HepG2 (cell line): ENCODE measurements around the gene CUL9. TPM values are rescaled to one million over a fixed set of nuclear protein-coding genes. Genes with fewer than 3 reads are reported as not detected.

Source experiments
- AKAP8 ChIP-seq: sonication (generic); formaldehyde crosslinking; IDR thresholded peaks from 2 replicates; pipeline ENCODE4 v1.5.1; 2020; ENCODE audit warnings: mild to moderate bottlenecking, missing genetic modification reagents
- ARNTL ChIP-seq: sonication (generic); formaldehyde crosslinking; IDR thresholded peaks from 2 replicates; pipeline ENCODE4 v1.4.0; 2020; ENCODE audit warnings: mild to moderate bottlenecking, missing genetic modification reagents
- ASH2L ChIP-seq: fragments of 300-600, 200-600 bp; sonication (generic); IDR thresholded peaks from 2 replicates; pipeline ENCODE4 v1.7.0; 2017; ENCODE audit warnings: low read depth, mild to moderate bottlenecking, moderate library complexity, mixed read lengths, low read length; ENCODE audit not compliant: insufficient read length
- FOXK2 ChIP-seq: fragments of 450-650 bp; IDR thresholded peaks from 2 replicates; pipeline ENCODE4 v1.6.1; 2016
- GTF3A ChIP-seq: sonication (generic); formaldehyde crosslinking; conservative IDR thresholded peaks from 2 replicates; pipeline ENCODE4 v1.4.0; 2020; ENCODE audit warnings: mild to moderate bottlenecking, missing genetic modification reagents
- GZF1 ChIP-seq: sonication (generic); formaldehyde crosslinking; IDR thresholded peaks from 2 replicates; pipeline ENCODE4 v1.5.1; 2020; ENCODE audit warnings: mild to moderate bottlenecking, missing genetic modification reagents
- HDAC2 ChIP-seq: sonication (generic); formaldehyde crosslinking; IDR thresholded peaks from 2 replicates; pipeline ENCODE4 v1.4.0; 2020; ENCODE audit warnings: missing genetic modification reagents
- HNRNPK ChIP-seq: fragments of 200-400 bp; formaldehyde crosslinking; IDR thresholded peaks from 2 replicates; pipeline ENCODE4 v1.6.1; 2018; ENCODE audit warnings: low read length, low read depth, moderate library complexity, mild to moderate bottlenecking; ENCODE audit not compliant: poor library complexity, severe bottlenecking
- ISL2 ChIP-seq: sonication (generic); formaldehyde crosslinking; IDR thresholded peaks from 2 replicates; pipeline ENCODE4 v1.5.0; 2020; ENCODE audit warnings: missing genetic modification reagents
- JARID2 ChIP-seq: sonication (generic); formaldehyde crosslinking; IDR thresholded peaks from 2 replicates; pipeline ENCODE4 v1.8.1; 2023; ENCODE audit warnings: missing genetic modification reagents, inconsistent platforms; ENCODE audit not compliant: insufficient replicate concordance
- MIER2 ChIP-seq: IDR thresholded peaks from 2 replicates; pipeline ENCODE4 v1.6.1; 2016; ENCODE audit warnings: missing biosample characterization, missing genetic modification reagents
- POLR2G ChIP-seq: fragments of 200-400 bp; formaldehyde crosslinking; IDR thresholded peaks from 2 replicates; pipeline ENCODE4 v1.6.1; 2018; ENCODE audit warnings: mild to moderate bottlenecking, low read depth, low read length, moderate library complexity
- ZNF10 ChIP-seq: sonication (generic); formaldehyde crosslinking; IDR thresholded peaks from 2 replicates; pipeline ENCODE4 v1.4.0; 2020; ENCODE audit warnings: mild to moderate bottlenecking, low read depth, missing genetic modification reagents, borderline replicate concordance
- ZNF24 ChIP-seq: fragments of 450-650 bp; IDR thresholded peaks from 2 replicates; pipeline ENCODE4 v1.6.1; 2017; ENCODE audit warnings: antibody characterized with exemption, mild to moderate bottlenecking
- ZNF431 ChIP-seq: sonication (generic); formaldehyde crosslinking; IDR thresholded peaks from 2 replicates; pipeline ENCODE4 v1.9.0; 2022; ENCODE audit warnings: missing genetic modification reagents, low read depth, mild to moderate bottlenecking, borderline replicate concordance
- ZNF709 ChIP-seq: sonication (generic); formaldehyde crosslinking; IDR thresholded peaks from 2 replicates; pipeline ENCODE4 v1.5.0; 2020; ENCODE audit warnings: mild to moderate bottlenecking, missing genetic modification reagents
- ZNF777 ChIP-seq: sonication (generic); formaldehyde crosslinking; IDR thresholded peaks from 2 replicates; pipeline ENCODE4 v1.4.0; 2020; ENCODE audit warnings: missing genetic modification reagents
- ZNF878 ChIP-seq: sonication (generic); formaldehyde crosslinking; IDR thresholded peaks from 2 replicates; pipeline ENCODE4 v1.8.1; 2023; ENCODE audit warnings: mild to moderate bottlenecking, missing genetic modification reagents, moderate library complexity
- ZNF879 ChIP-seq: sonication (generic); formaldehyde crosslinking; IDR thresholded peaks from 2 replicates; pipeline ENCODE4 v1.8.1; 2023; ENCODE audit warnings: missing genetic modification reagents
- ZNF891 ChIP-seq: sonication (generic); formaldehyde crosslinking; IDR thresholded peaks from 2 replicates; pipeline ENCODE4 v1.5.0; 2020; ENCODE audit warnings: mild to moderate bottlenecking, missing genetic modification reagents
- polyA plus RNA-seq, 8 experiments: library from polyadenylated mRNA; depleted of rRNA in 3 of 8; stranded (reverse) in 7 of 8; unstranded in 1 of 8; fragments of >200 nt; fragmentation: Illumina TruSeq in 4 of 8; extraction: Trizol in 4 of 8; gene quantifications; 2 replicates each; pipeline versions ENCODE4 v1.2.1 to v1.2.3, GENCODE V29; 2011 to 2016; ENCODE audit warnings: low read depth in 4 of 8, missing spikeins in 1 of 8, mixed read lengths in 1 of 8; ENCODE audit not compliant: insufficient read depth in 1 of 8
- total RNA-seq, 5 experiments: library from RNA; depleted of rRNA; stranded (reverse); fragments of >200 nt; fragmentation: Illumina TruSeq; extraction: Trizol; gene quantifications; 2 replicates each; pipeline ENCODE4 v1.2.3, GENCODE V29; 2016; ENCODE audit warnings: low read depth in 1 of 5
- TF ChIP-seq, protein P1 (sequence below): sonication (generic); formaldehyde crosslinking; IDR thresholded peaks from 2 replicates; pipeline ENCODE4 v1.4.0; 2020; ENCODE audit warnings: missing genetic modification reagents
- TF ChIP-seq, protein P2 (sequence below): sonication (generic); formaldehyde crosslinking; IDR thresholded peaks from 2 replicates; pipeline ENCODE4 v1.5.0; 2020; ENCODE audit warnings: mild to moderate bottlenecking, low read depth, missing genetic modification reagents, borderline replicate concordance
- TF ChIP-seq, protein P3 (sequence below): sonication (generic); formaldehyde crosslinking; IDR thresholded peaks from 2 replicates; pipeline ENCODE4 v1.8.0; 2023; ENCODE audit warnings: mild to moderate bottlenecking, missing genetic modification reagents
- TF ChIP-seq, protein P4 (sequence below): fragments of 450-650 bp; IDR thresholded peaks from 2 replicates; pipeline ENCODE4 v1.6.1; 2017; ENCODE audit warnings: mild to moderate bottlenecking

The CUL9 gene
- total and polyA plus RNA-seq, 2 of the 13 experiments (the other 11 are each of a cell fraction or from before 2014, with no cell fraction given), result 11.4 to 13.7 TPM

DNA sequence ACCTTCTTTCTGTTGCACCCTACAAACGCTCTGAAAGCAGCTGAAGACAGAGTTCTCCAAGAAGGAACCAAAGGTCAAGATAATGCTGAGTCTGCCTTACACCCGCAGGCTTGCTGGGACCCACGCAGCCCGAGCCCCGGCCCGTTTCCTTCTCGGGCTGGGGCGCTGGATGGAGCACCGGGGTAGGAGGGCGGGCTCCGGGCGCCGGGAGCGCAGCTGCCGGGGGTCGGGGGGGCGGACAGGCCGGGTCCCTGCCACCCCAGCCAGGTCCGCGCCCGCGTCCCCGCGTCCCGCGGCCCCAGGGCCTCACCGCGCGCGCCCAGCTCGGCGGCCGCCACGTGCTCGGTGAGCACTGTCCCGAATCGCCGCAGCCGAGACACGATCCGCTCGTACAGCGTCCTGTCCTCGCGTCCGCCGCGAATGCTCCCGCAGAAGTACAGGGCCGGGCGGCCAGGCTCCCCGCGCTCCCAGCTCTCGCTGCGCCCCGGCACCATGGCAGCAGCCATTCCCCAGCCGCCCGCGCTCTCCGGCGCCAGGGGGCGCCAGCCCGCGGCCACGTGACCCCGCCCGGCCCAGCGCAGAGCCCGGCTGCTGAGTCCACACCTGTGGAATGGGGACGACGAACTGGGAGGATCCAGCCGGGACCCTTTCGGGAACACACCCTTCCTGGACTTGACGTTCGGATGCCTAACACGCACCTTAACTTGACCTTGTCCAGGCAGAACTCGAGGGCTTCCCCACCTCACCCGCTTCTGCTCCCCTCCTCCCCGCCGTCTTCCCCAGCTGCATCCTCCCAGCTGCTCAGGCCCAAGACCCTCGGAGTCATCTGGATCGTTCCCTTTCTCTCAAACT is 47.2 kb downstream of the CUL9 start, which contains the start of gene DNPH1 (continued):
- TF ChIP-seq, protein P1, sequence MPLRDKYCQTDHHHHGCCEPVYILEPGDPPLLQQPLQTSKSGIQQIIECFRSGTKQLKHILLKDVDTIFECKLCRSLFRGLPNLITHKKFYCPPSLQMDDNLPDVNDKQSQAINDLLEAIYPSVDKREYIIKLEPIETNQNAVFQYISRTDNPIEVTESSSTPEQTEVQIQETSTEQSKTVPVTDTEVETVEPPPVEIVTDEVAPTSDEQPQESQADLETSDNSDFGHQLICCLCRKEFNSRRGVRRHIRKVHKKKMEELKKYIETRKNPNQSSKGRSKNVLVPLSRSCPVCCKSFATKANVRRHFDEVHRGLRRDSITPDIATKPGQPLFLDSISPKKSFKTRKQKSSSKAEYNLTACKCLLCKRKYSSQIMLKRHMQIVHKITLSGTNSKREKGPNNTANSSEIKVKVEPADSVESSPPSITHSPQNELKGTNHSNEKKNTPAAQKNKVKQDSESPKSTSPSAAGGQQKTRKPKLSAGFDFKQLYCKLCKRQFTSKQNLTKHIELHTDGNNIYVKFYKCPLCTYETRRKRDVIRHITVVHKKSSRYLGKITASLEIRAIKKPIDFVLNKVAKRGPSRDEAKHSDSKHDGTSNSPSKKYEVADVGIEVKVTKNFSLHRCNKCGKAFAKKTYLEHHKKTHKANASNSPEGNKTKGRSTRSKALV (CRISPR knock-in tag), result peak; percentile 94
- peak; percentile 99 for TF ChIP-seq ARNTL (CRISPR knock-in tag)
- TF ChIP-seq POLR2G, result peak; percentile 93
- TF ChIP-seq ZNF777 (CRISPR knock-in tag), result peak; percentile 80
- TF ChIP-seq ZNF10 (CRISPR knock-in tag), result no peak
- TF ChIP-seq HNRNPK, result peak; percentile 55
- TF ChIP-seq AKAP8, result 0 out of 2 replicates have a peak, but pooled peaks have one; percentile 35
- TF ChIP-seq ZNF709, result peak; percentile 94
- TF ChIP-seq, protein P2, sequence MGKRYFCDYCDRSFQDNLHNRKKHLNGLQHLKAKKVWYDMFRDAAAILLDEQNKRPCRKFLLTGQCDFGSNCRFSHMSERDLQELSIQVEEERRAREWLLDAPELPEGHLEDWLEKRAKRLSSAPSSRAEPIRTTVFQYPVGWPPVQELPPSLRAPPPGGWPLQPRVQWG (CRISPR knock-in tag), result no peak; the same call in 1 of the 2 replicates
- peak; percentile 16; the same call in 1 of the 2 replicates for TF ChIP-seq MIER2
- peak; percentile 53 for TF ChIP-seq ASH2L
- TF ChIP-seq ZNF891 (CRISPR knock-in tag), result no peak; the same call in none of the 2 replicates
- TF ChIP-seq FOXK2, result no peak
- TF ChIP-seq ZNF431 (CRISPR knock-in tag), result peak; percentile 87; the same call in 1 of the 2 replicates
- TF ChIP-seq GZF1 (CRISPR knock-in tag), result no peak
- TF ChIP-seq, protein P3, sequence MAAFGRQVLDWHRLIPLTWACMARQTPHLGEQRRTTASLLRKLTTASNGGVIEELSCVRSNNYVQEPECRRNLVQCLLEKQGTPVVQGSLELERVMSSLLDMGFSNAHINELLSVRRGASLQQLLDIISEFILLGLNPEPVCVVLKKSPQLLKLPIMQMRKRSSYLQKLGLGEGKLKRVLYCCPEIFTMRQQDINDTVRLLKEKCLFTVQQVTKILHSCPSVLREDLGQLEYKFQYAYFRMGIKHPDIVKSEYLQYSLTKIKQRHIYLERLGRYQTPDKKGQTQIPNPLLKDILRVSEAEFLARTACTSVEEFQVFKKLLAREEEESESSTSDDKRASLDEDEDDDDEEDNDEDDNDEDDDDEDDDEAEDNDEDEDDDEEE, result peak; percentile 88
- no peak for TF ChIP-seq GTF3A (CRISPR knock-in tag)
- TF ChIP-seq ISL2, result peak; percentile 60
- TF ChIP-seq, protein P4, sequence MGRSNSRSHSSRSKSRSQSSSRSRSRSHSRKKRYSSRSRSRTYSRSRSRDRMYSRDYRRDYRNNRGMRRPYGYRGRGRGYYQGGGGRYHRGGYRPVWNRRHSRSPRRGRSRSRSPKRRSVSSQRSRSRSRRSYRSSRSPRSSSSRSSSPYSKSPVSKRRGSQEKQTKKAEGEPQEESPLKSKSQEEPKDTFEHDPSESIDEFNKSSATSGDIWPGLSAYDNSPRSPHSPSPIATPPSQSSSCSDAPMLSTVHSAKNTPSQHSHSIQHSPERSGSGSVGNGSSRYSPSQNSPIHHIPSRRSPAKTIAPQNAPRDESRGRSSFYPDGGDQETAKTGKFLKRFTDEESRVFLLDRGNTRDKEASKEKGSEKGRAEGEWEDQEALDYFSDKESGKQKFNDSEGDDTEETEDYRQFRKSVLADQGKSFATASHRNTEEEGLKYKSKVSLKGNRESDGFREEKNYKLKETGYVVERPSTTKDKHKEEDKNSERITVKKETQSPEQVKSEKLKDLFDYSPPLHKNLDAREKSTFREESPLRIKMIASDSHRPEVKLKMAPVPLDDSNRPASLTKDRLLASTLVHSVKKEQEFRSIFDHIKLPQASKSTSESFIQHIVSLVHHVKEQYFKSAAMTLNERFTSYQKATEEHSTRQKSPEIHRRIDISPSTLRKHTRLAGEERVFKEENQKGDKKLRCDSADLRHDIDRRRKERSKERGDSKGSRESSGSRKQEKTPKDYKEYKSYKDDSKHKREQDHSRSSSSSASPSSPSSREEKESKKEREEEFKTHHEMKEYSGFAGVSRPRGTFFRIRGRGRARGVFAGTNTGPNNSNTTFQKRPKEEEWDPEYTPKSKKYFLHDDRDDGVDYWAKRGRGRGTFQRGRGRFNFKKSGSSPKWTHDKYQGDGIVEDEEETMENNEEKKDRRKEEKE, result no peak
- TF ChIP-seq ZNF24, result no peak
- peak; percentile 14; the same call in 1 of the 2 replicates for TF ChIP-seq ZNF878
- TF ChIP-seq ZNF879, result peak; percentile 91
- TF ChIP-seq HDAC2 (CRISPR knock-in tag), result peak; percentile 20; the same call in 1 of the 2 replicates
- no peak for TF ChIP-seq JARID2 (CRISPR knock-in tag)
